OCI-LY1 (cell line): ENCODE data around the gene LMOD3.

ENCODE experiments used
- H2AFZ ChIP-seq: fragments of 200-600 bp; sonication (generic), shearing (Covaris generic); 2 replicates; pipeline ENCODE4 v1.6.0; 2014; ENCODE audit warnings: antibody characterized with exemption, mild to moderate bottlenecking, low read length
- H3F3A ChIP-seq: fragments of 200-600 bp; sonication (generic), shearing (Covaris generic); 2 replicates; pipeline ENCODE4 v1.6.0; 2014; ENCODE audit warnings: mild to moderate bottlenecking, antibody characterized with exemption, low read length, moderate library complexity; ENCODE audit not compliant: insufficient read depth
- H3K27ac ChIP-seq: fragments of 200-600 bp; sonication (generic); 2 replicates; pipeline ENCODE4 v1.5.1; 2014; ENCODE audit warnings: low read length, mixed run types, mild to moderate bottlenecking, low read depth; ENCODE audit not compliant: poor library complexity, severe bottlenecking
- H3K27me3 ChIP-seq: fragments of 200-600 bp; sonication (generic); 2 replicates; pipeline ENCODE4 v1.6.0; 2014; ENCODE audit warnings: antibody characterized with exemption, mild to moderate bottlenecking, low read length, moderate library complexity; ENCODE audit not compliant: insufficient read depth
- H3K36me3 ChIP-seq: fragments of 200-600 bp; sonication (generic); 2 replicates; pipeline ENCODE4 v1.6.1; 2014; ENCODE audit warnings: mild to moderate bottlenecking, antibody characterized with exemption, low read length, moderate library complexity, mixed read lengths; ENCODE audit not compliant: insufficient read depth
- H3K4me1 ChIP-seq: fragments of 200-600 bp; sonication (generic); 2 replicates; pipeline ENCODE4 v1.5.1; 2014; ENCODE audit warnings: mild to moderate bottlenecking, low read length, moderate library complexity; ENCODE audit not compliant: insufficient read depth, severe bottlenecking
- H3K4me2 ChIP-seq: fragments of 200-600 bp; sonication (generic), shearing (Covaris generic); 2 replicates; pipeline ENCODE4 v1.6.1; 2014; ENCODE audit warnings: low read length
- H3K4me3 ChIP-seq: fragments of 200-600 bp; sonication (generic); 2 replicates; pipeline ENCODE4 v1.5.1; 2014; ENCODE audit warnings: low read length, low read depth, mild to moderate bottlenecking, mixed read lengths; ENCODE audit not compliant: poor library complexity, severe bottlenecking
- H3K79me2 ChIP-seq: fragments of 200-600 bp; shearing (Covaris generic); 2 replicates; pipeline ENCODE4 v1.6.1; 2016; ENCODE audit warnings: mixed run types, low read length, mixed read lengths; ENCODE audit not compliant: insufficient read depth
- H3K9ac ChIP-seq: fragments of 200-600 bp; sonication (generic), shearing (Covaris generic); 2 replicates; pipeline ENCODE4 v1.6.1; 2014; ENCODE audit warnings: mild to moderate bottlenecking, low read length, mixed read lengths
- H3K9me2 ChIP-seq: fragments of 200-600 bp; sonication (generic), shearing (Covaris generic); 2 replicates; pipeline ENCODE4 v1.6.1; 2014; ENCODE audit warnings: low read depth, mild to moderate bottlenecking, low read length, mixed read lengths
- H3K9me3 ChIP-seq: fragments of 200-600 bp; shearing (Covaris generic); 2 replicates; pipeline ENCODE4 v1.6.1; 2014; ENCODE audit warnings: low read length, mixed read lengths
- H4K20me1 ChIP-seq: fragments of 200-600 bp; sonication (generic), shearing (Covaris generic); 2 replicates; pipeline ENCODE4 v1.6.0; 2016; ENCODE audit warnings: mild to moderate bottlenecking, low read length; ENCODE audit not compliant: insufficient read depth
- EZH2 ChIP-seq: fragments of 200-600 bp; sonication (generic), shearing (Covaris generic); IDR thresholded peaks from 2 replicates; pipeline ENCODE4 v1.8.0; 2017; ENCODE audit warnings: borderline replicate concordance, mixed run types, mild to moderate bottlenecking, antibody characterized with exemption, low read length, moderate library complexity, mixed read lengths
- TF ChIP-seq, protein P1 (sequence below): fragments of 200-600 bp; sonication (generic), shearing (Covaris generic); IDR thresholded peaks from 2 replicates; pipeline ENCODE4 v1.5.1; 2017; ENCODE audit warnings: mild to moderate bottlenecking, antibody characterized with exemption, low read length, moderate library complexity, mixed read lengths

Gene LMOD3

GRCh38 chr3:69161587-69162307 is 39.4 kb upstream of the LMOD3 start:
- Histone ChIP-seq H3K9me2 (no peaks in the 10 kb centered on the region), H3K27ac (no peak overlapping the region), H3K79me2 (no peaks in the 10 kb centered on the region), H4K20me1 (no peaks in the 10 kb centered on the region), H3K36me3 (no peaks in the 10 kb centered on the region), H3K4me3 (no peak overlapping the region), H3F3A (no peaks in the 10 kb centered on the region), H3K4me1 (no peaks in the 10 kb centered on the region), H3K4me2 (no peak overlapping the region), H2AFZ (no peak overlapping the region), H3K9me3 (no peaks in the 10 kb centered on the region), H3K27me3 (no peaks in the 10 kb centered on the region), H3K9ac (no peak overlapping the region)
- TF ChIP-seq EZH2, result no peak
- TF ChIP-seq, protein P1, sequence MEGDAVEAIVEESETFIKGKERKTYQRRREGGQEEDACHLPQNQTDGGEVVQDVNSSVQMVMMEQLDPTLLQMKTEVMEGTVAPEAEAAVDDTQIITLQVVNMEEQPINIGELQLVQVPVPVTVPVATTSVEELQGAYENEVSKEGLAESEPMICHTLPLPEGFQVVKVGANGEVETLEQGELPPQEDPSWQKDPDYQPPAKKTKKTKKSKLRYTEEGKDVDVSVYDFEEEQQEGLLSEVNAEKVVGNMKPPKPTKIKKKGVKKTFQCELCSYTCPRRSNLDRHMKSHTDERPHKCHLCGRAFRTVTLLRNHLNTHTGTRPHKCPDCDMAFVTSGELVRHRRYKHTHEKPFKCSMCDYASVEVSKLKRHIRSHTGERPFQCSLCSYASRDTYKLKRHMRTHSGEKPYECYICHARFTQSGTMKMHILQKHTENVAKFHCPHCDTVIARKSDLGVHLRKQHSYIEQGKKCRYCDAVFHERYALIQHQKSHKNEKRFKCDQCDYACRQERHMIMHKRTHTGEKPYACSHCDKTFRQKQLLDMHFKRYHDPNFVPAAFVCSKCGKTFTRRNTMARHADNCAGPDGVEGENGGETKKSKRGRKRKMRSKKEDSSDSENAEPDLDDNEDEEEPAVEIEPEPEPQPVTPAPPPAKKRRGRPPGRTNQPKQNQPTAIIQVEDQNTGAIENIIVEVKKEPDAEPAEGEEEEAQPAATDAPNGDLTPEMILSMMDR, result peak; percentile 93

GRCh38 chr3:69160525-69160924 is 38.1 kb upstream of the LMOD3 start:
- Histone ChIP-seq H3K79me2 (no peaks in the 10 kb centered on the region), H3K36me3 (no peaks in the 10 kb centered on the region), H2AFZ (no peak overlapping the region), H3F3A (no peaks in the 10 kb centered on the region), H3K27ac (no peak overlapping the region), H3K4me2 (no peak overlapping the region), H3K27me3 (no peaks in the 10 kb centered on the region), H3K4me3 (no peak overlapping the region), H3K4me1 (no peaks in the 10 kb centered on the region), H3K9ac (no peak overlapping the region), H3K9me2 (no peaks in the 10 kb centered on the region), H3K9me3 (no peaks in the 10 kb centered on the region), H4K20me1 (no peaks in the 10 kb centered on the region)
- TF ChIP-seq, protein P1, result no peak
- no peak for TF ChIP-seq EZH2

DNA sequence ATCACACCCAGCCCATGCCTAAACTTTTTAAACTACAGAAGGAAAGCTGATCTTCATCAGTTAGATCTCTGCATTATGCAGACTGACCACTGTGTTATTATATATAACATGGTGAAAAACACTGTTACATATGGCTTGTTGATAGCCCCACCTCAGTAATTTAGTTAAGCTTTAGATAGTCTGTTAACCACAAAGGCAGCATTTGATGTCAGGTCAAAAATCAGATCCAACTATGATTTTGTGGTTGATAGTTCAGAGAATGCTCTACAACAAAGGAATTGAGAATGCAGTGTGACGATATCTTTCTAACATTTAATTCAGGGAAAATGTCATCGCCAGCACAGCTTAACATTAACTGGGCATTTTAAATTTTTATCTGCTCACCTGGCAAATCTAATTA is 37.7 kb upstream of the LMOD3 start:
- H3K9me3 ChIP-seq, result no peaks in the 10 kb centered on the region
- H3K4me1 ChIP-seq, result no peaks in the 10 kb centered on the region
- no peak overlapping the region for H3K4me2 ChIP-seq
- no peaks in the 10 kb centered on the region for H3K9me2 ChIP-seq
- no peak overlapping the region for H3K4me3 ChIP-seq
- H3F3A ChIP-seq, result no peaks in the 10 kb centered on the region
- H3K79me2 ChIP-seq, result no peaks in the 10 kb centered on the region
- H3K36me3 ChIP-seq, result no peaks in the 10 kb centered on the region
- H2AFZ ChIP-seq, result no peak overlapping the region
- H3K27ac ChIP-seq, result no peak overlapping the region
- no peak overlapping the region for H3K9ac ChIP-seq
- H4K20me1 ChIP-seq, result no peaks in the 10 kb centered on the region
- no peak for TF ChIP-seq EZH2
- TF ChIP-seq, protein P1, result no peak
- H3K27me3 ChIP-seq, result no peaks in the 10 kb centered on the region
